Gastroesophageal sphincter (tissue), 4 donors: ENCODE results near the gene APOBEC3G. TPM values are rescaled to one million over a fixed set of nuclear protein-coding genes. Genes with fewer than 3 reads are reported as not detected.
"Not testable (repeated sequence)": the region's sequence is repeated elsewhere in the genome, so short reads cannot be mapped to it uniquely, and the experiment has no call there.

Experiments used
- ATAC-seq: fragments of 150-250 bp; one replicate; pipeline ENCODE4 v1.9.1; 2016; ENCODE audit warnings: mild to moderate bottlenecking, moderate library complexity
- H3K27ac ChIP-seq, 4 donors: fragments of 200-600 bp; sonication (generic) in 3 of 4; 1 replicate in 3 of 4; 2 replicates in 1 of 4; pipeline ENCODE4 v1.5.1; 2016 to 2019
- H3K27me3 ChIP-seq: fragments of 200-600 bp; sonication (generic); one replicate; pipeline ENCODE4 v1.5.1; 2019
- H3K36me3 ChIP-seq, 2 donors: fragments of 200-600 bp; sonication (generic); one replicate each; pipeline ENCODE4 v1.5.1; 2019; ENCODE audit warnings: control low read depth in 1 of 2
- H3K4me1 ChIP-seq, 3 donors: fragments of 200-600 bp; sonication (generic); 1 replicate in 2 of 3; 2 replicates in 1 of 3; pipeline ENCODE4 v1.5.1; 2016 to 2019; ENCODE audit warnings: control low read depth in 2 of 3
- H3K4me3 ChIP-seq, 2 donors: fragments of 200-600 bp; sonication (generic); one replicate each; pipeline ENCODE4 v1.5.1; 2019; ENCODE audit warnings: mild to moderate bottlenecking in 1 of 2, moderate library complexity in 1 of 2
- H3K9me3 ChIP-seq, 3 donors: fragments of 200-600 bp; sonication (generic); one replicate each; pipeline ENCODE4 v1.5.1; 2017 to 2019; ENCODE audit warnings: control low read depth in 2 of 3
- CTCF ChIP-seq, 4 experiments: fragments of 200-600 bp in 2 of 4; fragments of 450-650 bp in 2 of 4; sonication (generic) in 1 of 4; IDR thresholded peaks; one replicate each; pipeline ENCODE4 v1.5.1; 2017 to 2019; ENCODE audit warnings: antibody characterized with exemption in 4 of 4, mild to moderate bottlenecking in 2 of 4, moderate library complexity in 2 of 4
- EP300 ChIP-seq: sonication (generic); formaldehyde crosslinking; IDR thresholded peaks from one replicate; pipeline ENCODE4 v1.6.1; 2017; ENCODE audit warnings: antibody characterized with exemption, mild to moderate bottlenecking
- POLR2A ChIP-seq, 2 donors: fragments of 450-650 bp; IDR thresholded peaks; one replicate each; pipeline ENCODE4 v1.6.1; 2017; ENCODE audit warnings: antibody characterized with exemption in 2 of 2, mild to moderate bottlenecking in 2 of 2, moderate library complexity in 1 of 2
- POLR2AphosphoS5 ChIP-seq: sonication (generic); formaldehyde crosslinking; IDR thresholded peaks from one replicate; pipeline ENCODE4 v1.6.1; 2017; ENCODE audit warnings: antibody characterized with exemption
- WGBS, 2 donors: methylation state at CpG; one replicate each; pipeline ENCODE4 v1.1.5; 2018; ENCODE audit warnings: low coverage in 1 of 2; 5-methylcytosine and 5-hydroxymethylcytosine counted together
- total RNA-seq, 4 donors: library from RNA; depleted of rRNA; stranded (reverse); fragments of >200 nt; gene quantifications; one replicate each; pipeline ENCODE4 v1.1.0, GENCODE V29; 2016

APOBEC3G gene
- total RNA-seq, 4 donors from 2014 or later: 3.2 to 8.3 (median 7.3) TPM

DNA sequence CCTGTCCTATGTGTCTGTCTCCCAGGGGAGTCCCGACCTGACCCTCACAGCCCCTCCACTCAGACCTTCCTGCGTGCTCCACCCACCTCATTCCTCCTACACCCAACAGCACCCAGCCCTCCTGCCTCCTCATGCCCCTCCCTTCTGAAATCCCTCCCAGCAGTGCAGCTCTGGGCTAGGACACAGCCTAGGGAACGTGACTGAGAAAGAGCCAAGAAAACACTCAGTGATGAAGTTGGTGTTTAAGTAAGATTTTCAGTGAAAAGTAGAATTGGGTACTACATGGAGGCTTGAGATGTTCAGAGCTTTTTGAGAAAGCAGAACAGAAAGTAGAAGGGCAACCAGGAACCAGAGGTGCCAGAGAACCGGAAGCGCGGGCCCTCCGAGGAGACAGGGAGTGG, 4.5 kb upstream of the APOBEC3G start:
- WGBS, 2 donors: 89% methylated on average over 4 to 5 of the region's 7 CpGs
- H3K9me3 ChIP-seq, H3K27ac ChIP-seq, ATAC-seq, H3K27me3 ChIP-seq, H3K36me3 ChIP-seq, H3K4me3 ChIP-seq, H3K4me1 ChIP-seq: not testable (repeated sequence)
- TF ChIP-seq POLR2A (IDR thresholded peaks at IDR 0.05): peak in 1 of 2 donors; percentile 14

GRCh38 chr22:39073981-39074380, 3.1 kb upstream of the APOBEC3G start:
- Histone ChIP-seq H3K36me3 (no peaks in the 10 kb centered on the region), H3K9me3 (no peaks in the 10 kb centered on the region), H3K27me3 (no peaks in the 10 kb centered on the region), H3K4me1 (peaks cover 0 to 13% (median 4%) of the 10 kb centered on the region in 3 donors), H3K27ac (no peak overlapping the region), H3K4me3 (no peak overlapping the region)
- 52 to 66% methylated on average over 2 of the region's 2 CpGs for WGBS, 2 donors
- TF ChIP-seq EP300: no peak
- TF ChIP-seq CTCF (IDR thresholded peaks at IDR 0.05): no peak
- no peak for TF ChIP-seq POLR2A (IDR thresholded peaks at IDR 0.05)
- TF ChIP-seq POLR2AphosphoS5: no peak
- ATAC-seq: no peak

- not testable (repeated sequence) for H3K9me3 ChIP-seq, H3K27me3 ChIP-seq
- Histone ChIP-seq H3K27ac (peak overlapping the region in 3 of 4 donors; percentile 47 to 83 (median 53)), H3K36me3 (peaks cover 0 to 17% of the 10 kb centered on the region in 2 donors), H3K4me3 (peak overlapping the region; percentile 28 to 50), H3K4me1 (peaks cover 0 to 13% (median 4%) of the 10 kb centered on the region in 3 donors)
- ATAC-seq: peak; percentile 90
- WGBS, 2 donors: 76% methylated on average over 5 of the region's 24 CpGs; no CpG with 5 or more reads in 1 of the 2 donors
Observed at GRCh38 chr22:39076155-39077025, 685 bp upstream of the APOBEC3G start.

- H3K9me3 ChIP-seq, ATAC-seq, H3K27me3 ChIP-seq: not testable (repeated sequence)
- peak overlapping the region in 1 of 2 donors; percentile 50 for H3K4me3 ChIP-seq
- peaks cover 0 to 13% (median 4%) of the 10 kb centered on the region in 3 donors for H3K4me1 ChIP-seq
- H3K27ac ChIP-seq: peak overlapping the region in 1 of 4 donors; percentile 83
- WGBS, 2 donors: 83 to 87% methylated on average over 3 to 8 of the region's 12 CpGs
- H3K36me3 ChIP-seq: peaks cover 0 to 24% of the 10 kb centered on the region in 2 donors
Observed at GRCh38 chr22:39077912-39078311, 837 bp downstream of the APOBEC3G start.

GRCh38 chr22:39078329-39078728, 1.3 kb downstream of the APOBEC3G start:
- Histone ChIP-seq H3K36me3 (peaks cover 0 to 24% of the 10 kb centered on the region in 2 donors), H3K9me3 (no peaks in the 10 kb centered on the region), H3K27ac (no peak overlapping the region), H3K4me1 (peaks cover 0 to 13% (median 4%) of the 10 kb centered on the region in 3 donors), H3K4me3 (no peak overlapping the region), H3K27me3 (no peaks in the 10 kb centered on the region)
- ATAC-seq: no peak
- TF ChIP-seq POLR2A (IDR thresholded peaks at IDR 0.05) (no peak), EP300 (no peak), CTCF (IDR thresholded peaks at IDR 0.05) (no peak), POLR2AphosphoS5 (no peak)
- WGBS, 2 donors: 78% methylated on average over 4 of the region's 8 CpGs; no CpG with 5 or more reads in 1 of the 2 donors

DNA sequence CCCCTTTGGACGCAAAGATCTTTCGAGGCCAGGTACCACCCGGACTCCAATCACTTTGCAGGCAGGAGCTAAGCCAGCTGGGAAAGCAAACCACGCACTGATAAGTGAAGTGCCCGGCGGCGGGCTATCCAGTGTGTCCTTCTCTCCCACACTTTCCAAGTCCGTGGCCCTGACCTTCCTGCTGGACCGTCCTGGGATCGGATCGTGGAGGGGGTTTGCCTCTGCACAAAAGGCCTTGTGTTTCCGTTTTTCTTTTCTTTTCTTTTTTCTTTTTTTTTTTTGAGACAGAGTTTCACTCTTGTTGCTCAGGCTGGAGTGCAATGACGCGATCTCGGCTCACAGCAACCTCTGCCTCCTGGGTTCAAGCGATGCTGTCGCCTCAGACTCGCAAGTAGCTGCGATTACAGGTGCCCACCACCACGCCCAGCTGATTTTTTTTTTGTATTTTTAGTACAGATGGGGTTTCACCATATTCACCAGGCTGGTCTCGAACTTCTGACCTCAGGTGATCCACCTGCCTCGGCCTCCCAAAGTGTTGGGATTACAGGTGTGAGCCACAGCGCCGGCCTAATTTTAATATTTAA, 2.1 kb downstream of the APOBEC3G start:
- H3K27ac ChIP-seq: not testable (repeated sequence)
- H3K36me3 ChIP-seq: peaks cover 0 to 24% of the 10 kb centered on the region in 2 donors

More for the DNA sequence above, 2.1 kb downstream of the APOBEC3G start:
- not testable (repeated sequence) for H3K9me3 ChIP-seq, ATAC-seq, H3K4me3 ChIP-seq, H3K27me3 ChIP-seq
- WGBS, 2 donors: 77 to 100% methylated on average over 3 to 8 of the region's 24 CpGs
- H3K4me1 ChIP-seq: peaks cover 0 to 13% (median 4%) of the 10 kb centered on the region in 3 donors
